ENCODE measurements around the gene CERS6. TPM values are rescaled to one million over a fixed set of nuclear protein-coding genes. Genes with fewer than 3 reads are reported as not detected.
A peak's percentile ranks its signal among the peaks of the same experiment; 100 is the strongest.

Gene CERS6
- polyA plus RNA-seq, 1 donor from 2014 or later: 59.3 TPM

DNA sequence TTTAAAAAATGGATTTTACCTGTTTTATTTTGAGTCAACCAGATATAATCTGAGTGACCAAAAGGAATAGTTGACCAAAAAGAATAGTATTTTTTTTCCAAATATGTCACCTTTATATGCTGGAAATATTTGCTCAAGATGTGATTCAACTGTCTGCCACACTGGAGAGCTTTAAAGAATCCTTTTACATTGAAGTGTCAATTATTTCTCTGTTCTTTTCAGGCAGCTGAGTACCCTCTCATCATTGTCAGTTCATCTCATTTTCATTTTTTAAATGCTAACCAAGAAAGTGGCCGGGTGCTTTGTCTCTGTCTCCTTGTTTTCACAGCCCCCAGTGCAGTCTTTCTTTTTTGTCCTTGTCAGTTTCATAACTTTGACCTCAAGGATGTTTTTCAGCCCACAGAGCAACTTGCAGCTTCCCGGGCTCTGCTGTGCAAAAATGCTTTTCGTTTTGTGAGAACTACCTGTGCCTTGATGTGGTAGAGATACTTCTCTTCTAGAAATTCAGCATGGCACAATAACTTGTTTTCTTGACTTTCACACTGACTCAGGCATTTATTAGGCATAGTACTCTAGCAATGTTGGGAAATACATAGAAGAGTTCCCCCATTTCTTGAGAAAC, 23.4 kb upstream of the CERS6 start:
- TF ChIP-seq EP300 (conservative IDR thresholded peaks at IDR 0.05; ENCODE audit: poor library complexity, severe bottlenecking) (peak; percentile 55), EZH2 (IDR thresholded peaks at IDR 0.05; ENCODE audit: borderline replicate concordance, insufficient read depth, low read length, poor library complexity, severe bottlenecking) (no peak), MXI1 (conservative IDR thresholded peaks at IDR 0.05; ENCODE audit: poor library complexity, severe bottlenecking) (no peak)
- Histone ChIP-seq H3K9me2 (ENCODE audit: insufficient read depth, low read length) (no peaks in the 10 kb centered on the region), H3K36me3 (ENCODE audit: insufficient read depth, low read length) (no peaks in the 10 kb centered on the region), H4K20me1 (ENCODE audit: insufficient read depth) (no peaks in the 10 kb centered on the region), H2AFZ (ENCODE audit: low read depth, low read length) (no peak overlapping the region), H3K9ac (ENCODE audit: low read length) (no peak overlapping the region), H3K4me3 (ENCODE audit: low read length) (no peak overlapping the region), H3K9me3 (ENCODE audit: low read length) (no peaks in the 10 kb centered on the region), H3K4me2 (ENCODE audit: low read length) (no peak overlapping the region), H3K27me3 (ENCODE audit: insufficient read depth, low read depth, low read length) (no peaks in the 10 kb centered on the region), H3F3A (ENCODE audit: insufficient read depth, low read length, poor library complexity, severe bottlenecking) (no peaks in the 10 kb centered on the region), H3K79me2 (replicated peaks; ENCODE audit: insufficient read depth, low read length) (no peaks in the 10 kb centered on the region), H3K27ac (ENCODE audit: low read length) (no peak overlapping the region)

DNA sequence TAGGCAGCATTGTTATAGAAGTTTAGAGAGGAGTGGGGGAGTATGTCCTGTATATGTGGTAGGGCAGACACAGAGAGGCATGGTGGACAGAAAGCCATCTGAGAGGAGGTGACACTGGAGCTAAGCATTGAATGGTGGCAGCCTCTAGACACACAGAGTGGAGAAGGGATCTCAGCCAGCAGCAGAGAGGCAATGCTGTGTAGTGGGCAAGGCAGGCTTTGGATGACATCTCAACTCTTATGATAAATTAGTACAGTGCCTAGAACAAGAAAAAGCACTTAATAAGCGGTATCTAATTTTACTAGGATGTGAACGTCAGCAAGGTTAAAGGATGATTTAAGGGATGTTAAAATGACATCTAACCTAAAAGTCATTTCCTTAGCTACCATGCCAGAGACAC, 22.5 kb upstream of the CERS6 start:
- Histone ChIP-seq H3K9ac (ENCODE audit: low read length) (no peak overlapping the region), H3K9me2 (ENCODE audit: insufficient read depth, low read length) (no peaks in the 10 kb centered on the region), H3F3A (ENCODE audit: insufficient read depth, low read length, poor library complexity, severe bottlenecking) (no peaks in the 10 kb centered on the region), H3K27ac (ENCODE audit: low read length) (no peak overlapping the region), H3K4me3 (ENCODE audit: low read length) (no peak overlapping the region), H3K79me2 (replicated peaks; ENCODE audit: insufficient read depth, low read length) (no peaks in the 10 kb centered on the region), H3K9me3 (ENCODE audit: low read length) (no peaks in the 10 kb centered on the region), H2AFZ (ENCODE audit: low read depth, low read length) (no peak overlapping the region), H3K27me3 (ENCODE audit: insufficient read depth, low read depth, low read length) (no peaks in the 10 kb centered on the region), H3K4me2 (ENCODE audit: low read length) (no peak overlapping the region), H4K20me1 (ENCODE audit: insufficient read depth) (no peaks in the 10 kb centered on the region), H3K36me3 (ENCODE audit: insufficient read depth, low read length) (no peaks in the 10 kb centered on the region)
- TF ChIP-seq CTCF (IDR thresholded peaks at IDR 0.05; ENCODE audit: poor library complexity, severe bottlenecking) (no peak), RAD21 (conservative IDR thresholded peaks at IDR 0.05) (no peak), EZH2 (IDR thresholded peaks at IDR 0.05; ENCODE audit: borderline replicate concordance, insufficient read depth, low read length, poor library complexity, severe bottlenecking) (no peak), TAF1 (IDR thresholded peaks at IDR 0.05; ENCODE audit: low read depth) (no peak), SMC3 (conservative IDR thresholded peaks at IDR 0.05; ENCODE audit: poor library complexity) (no peak), EP300 (conservative IDR thresholded peaks at IDR 0.05; ENCODE audit: poor library complexity, severe bottlenecking) (no peak), REST (IDR thresholded peaks at IDR 0.05; ENCODE audit: borderline replicate concordance) (no peak), MXI1 (conservative IDR thresholded peaks at IDR 0.05; ENCODE audit: poor library complexity, severe bottlenecking) (no peak), POLR2AphosphoS5 (IDR thresholded peaks at IDR 0.05) (no peak)
